Coronary artery (tissue), 2 donors: Measurements from ENCODE around the gene SPATA6L.

Experiments used
- DNase-seq: peaks from one replicate; pipeline ENCODE4 v3.0.0-alpha.2; 2017; ENCODE audit warnings: low spot score
- H3K27ac ChIP-seq, 2 donors: fragments of 200-600 bp; sonication (generic); one replicate each; pipeline ENCODE4 v1.5.1; 2016 to 2019
- H3K4me3 ChIP-seq: fragments of 200-600 bp; sonication (generic); 2 replicates; pipeline ENCODE4 v1.5.1; 2016; ENCODE audit warnings: mild to moderate bottlenecking, moderate library complexity
- CTCF ChIP-seq: fragments of 200-600 bp; sonication (generic); IDR thresholded peaks from one replicate; pipeline ENCODE4 v1.5.1; 2019; ENCODE audit warnings: antibody characterized with exemption

Gene SPATA6L

GRCh38 chr9:4689021-4689420 lies 22.7 kb upstream of the SPATA6L start:
- Histone ChIP-seq H3K27ac (peak overlapping the region in 1 of 2 donors; percentile 69), H3K4me3 (no peak overlapping the region)
- TF ChIP-seq CTCF, result no peak
- no peak for DNase-seq

GRCh38 chr9:4686584-4686983 lies 20.3 kb upstream of the SPATA6L start:
- H3K4me3 ChIP-seq, result no peak overlapping the region
- TF ChIP-seq CTCF, result no peak
- no peak for DNase-seq
- peak overlapping the region; percentile 19 to 87 for H3K27ac ChIP-seq

GRCh38 chr9:4686112-4686511 lies 19.8 kb upstream of the SPATA6L start:
- Histone ChIP-seq H3K4me3 (peak overlapping the region; percentile 17), H3K27ac (peak overlapping the region; percentile 19 to 82)
- no peak for TF ChIP-seq CTCF
- DNase-seq, result no peak

- no peak for TF ChIP-seq CTCF
- Histone ChIP-seq H3K27ac (peak overlapping the region in 1 of 2 donors; percentile 4), H3K4me3 (no peak overlapping the region)
- DNase-seq, result no peak
Observed at GRCh38 chr9:4684820-4685219, 18.5 kb upstream of the SPATA6L start.

GRCh38 chr9:4680750-4681149 lies 14.5 kb upstream of the SPATA6L start:
- DNase-seq, result no peak
- TF ChIP-seq CTCF, result no peak
- Histone ChIP-seq H3K27ac (peak overlapping the region; percentile 94 to 97), H3K4me3 (peak overlapping the region; percentile 79)

- no peak for DNase-seq
- TF ChIP-seq CTCF, result no peak
- peak overlapping the region; percentile 79 for H3K4me3 ChIP-seq
- H3K27ac ChIP-seq, result peak overlapping the region; percentile 94 to 97
Observed at GRCh38 chr9:4680173-4680525, 13.9 kb upstream of the SPATA6L start.

GRCh38 chr9:4679268-4680172 lies 13.2 kb upstream of the SPATA6L start, which contains the start of gene CDC37L1:
CDC37L1 (plus strand) TSS chr9:4679569; CDS start chr9:4679768, 199 bp downstream.
- peak; percentile 33 for TF ChIP-seq CTCF
- Histone ChIP-seq H3K4me3 (peak within 1 kb of the TSS; percentile 79), H3K27ac (peak within 1 kb of the TSS; percentile 94 to 97)
- peak; percentile 99 for DNase-seq
